Hair follicle dermal papilla cell (primary cell): ENCODE data around the gene KLHDC3. TPM values are rescaled to one million over a fixed set of nuclear protein-coding genes. Genes with fewer than 3 reads are reported as not detected.

Experiments used
- total RNA-seq: library from RNA; depleted of rRNA; stranded (reverse); fragments of >200 nt; gene quantifications from 2 replicates; pipeline ENCODE4 v1.2.3, GENCODE V29; 2012

KLHDC3 gene
- total RNA-seq = 111 and 112 TPM in 2 replicates

GRCh38 chr6:43013843-43014433, at the start of gene KLHDC3, which contains the start of gene MEA1:
Gene KLHDC3, plus strand, starts transcription at chr6:43014249. Its CDS starts 2,944 bp downstream, at chr6:43017193.
Gene MEA1, minus strand, starts transcription at chr6:43013946. Its CDS starts 133 bp downstream, at chr6:43013813.

GRCh38 chr6:42978839-42979522, 35.1 kb upstream of the KLHDC3 start, which contains the start of gene PEX6:
Gene PEX6, minus strand, starts transcription at chr6:42979181. Its CDS starts 31 bp downstream, at chr6:42979150.

GRCh38 chr6:42984001-42984923, 29.8 kb upstream of the KLHDC3 start, which contains the start of gene PPP2R5D:
Gene PPP2R5D, plus strand, starts transcription at chr6:42984570. Its CDS starts 108 bp downstream, at chr6:42984678.

GRCh38 chr6:43021270-43022047, 7.4 kb downstream of the KLHDC3 start, which contains the start of gene RRP36:
Gene RRP36, plus strand, starts transcription at chr6:43021623. Its CDS starts 32 bp downstream, at chr6:43021655.

GRCh38 chr6:43053545-43054205, 39.6 kb downstream of the KLHDC3 start, which contains the start of gene CUL7:
Gene CUL7, minus strand, starts transcription at chr6:43053851. Its CDS starts 1,063 bp downstream, at chr6:43052788.

GRCh38 chr6:43059168-43060033, 45.4 kb downstream of the KLHDC3 start, which contains the start of the genes KLC4 and MRPL2:
Gene KLC4, plus strand, starts transcription at chr6:43059631. Its CDS starts 1,705 bp downstream, at chr6:43061336.
Gene MRPL2, minus strand, starts transcription at chr6:43059434. Its CDS starts 53 bp downstream, at chr6:43059381.

Other genes starting within 250 kb of the KLHDC3 start
- 9.8 and 10.5 TPM in 2 replicates for gene BICRAL, start 232.2 kb upstream of the KLHDC3 start, total RNA-seq
- 81.2 and 95.1 TPM in 2 replicates for gene RPL7L1, start 134.6 kb upstream of the KLHDC3 start, total RNA-seq
- gene PTCRA, start 98.2 kb upstream of the KLHDC3 start, total RNA-seq = not detected in 2 replicates
- 31.5 and 36.7 TPM in 2 replicates for gene CNPY3, start 84.8 kb upstream of the KLHDC3 start, total RNA-seq
- gene GNMT, start 53.5 kb upstream of the KLHDC3 start, total RNA-seq = 0.16 and 0.36 TPM in 2 replicates
- gene PEX6, start 35.1 kb upstream of the KLHDC3 start, total RNA-seq = 32.2 and 48.8 TPM in 2 replicates
- gene PPP2R5D, start 29.7 kb upstream of the KLHDC3 start, total RNA-seq = 36.2 and 41.2 TPM in 2 replicates
- gene MEA1, start 303 bp upstream of the KLHDC3 start, total RNA-seq = 26.4 and 29.3 TPM in 2 replicates
- 75.5 and 82.8 TPM in 2 replicates for gene RRP36, start 7.4 kb downstream of the KLHDC3 start, total RNA-seq
- gene CUL7, start 39.6 kb downstream of the KLHDC3 start, total RNA-seq = 87.6 and 93.6 TPM in 2 replicates
- 13.7 and 14.4 TPM in 2 replicates for gene MRPL2, start 45.2 kb downstream of the KLHDC3 start, total RNA-seq
- 17.2 and 20.1 TPM in 2 replicates for gene KLC4, start 45.4 kb downstream of the KLHDC3 start, total RNA-seq
- 361 and 514 TPM in 2 replicates for gene PTK7, start 62.1 kb downstream of the KLHDC3 start, total RNA-seq
- gene SRF, start 157.0 kb downstream of the KLHDC3 start, total RNA-seq = 59.1 and 64.4 TPM in 2 replicates
- 21.9 and 32.8 TPM in 2 replicates for gene CUL9, start 167.9 kb downstream of the KLHDC3 start, total RNA-seq
- gene DNPH1, start 215.2 kb downstream of the KLHDC3 start, total RNA-seq = 31.8 and 43.1 TPM in 2 replicates
- gene TTBK1, start 229.2 kb downstream of the KLHDC3 start, total RNA-seq = under 0.01 TPM in 1 of 2 replicates, not detected in the other